Activated CD4-positive, alpha-beta T cell treated with anti-CD3 and anti-CD28 coated beads, Interleukin-2, amount 50 U/mL, for 48 hours (primary cell): ENCODE data around the gene POU2F2.
"Not testable (repeated sequence)": the region's sequence is repeated elsewhere in the genome, so short reads cannot be mapped to it uniquely, and the experiment has no call there.

Experiments used
- DNase-seq, 2 experiments: peaks; one replicate each; pipeline ENCODE4 v3.0.0-alpha.2; 2020

POU2F2 gene

DNA sequence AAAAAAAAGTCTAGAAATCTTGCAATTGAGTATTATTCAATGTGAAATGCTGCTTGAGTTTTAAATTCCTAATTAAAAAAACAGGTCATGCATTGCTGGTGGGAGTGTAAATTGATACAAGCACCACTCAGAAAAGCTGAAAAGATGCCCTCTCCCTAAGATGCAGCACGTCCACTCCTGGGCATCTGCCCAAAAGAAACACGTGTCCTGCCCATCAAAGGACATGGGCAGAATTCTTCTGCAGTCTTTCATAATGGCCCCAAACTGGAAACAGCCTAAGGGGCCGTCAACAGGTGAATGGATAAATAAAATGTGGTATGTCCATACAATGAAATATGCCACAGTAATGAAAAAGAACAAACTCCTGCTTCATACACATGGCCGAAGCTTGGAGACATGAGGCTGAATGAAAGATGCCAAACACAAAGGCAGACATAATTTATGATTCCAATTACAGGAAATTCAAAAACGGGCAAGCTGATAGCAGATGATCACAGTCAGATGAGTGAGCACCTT, 7.8 kb downstream of the POU2F2 start:
- no peak for DNase-seq

DNA sequence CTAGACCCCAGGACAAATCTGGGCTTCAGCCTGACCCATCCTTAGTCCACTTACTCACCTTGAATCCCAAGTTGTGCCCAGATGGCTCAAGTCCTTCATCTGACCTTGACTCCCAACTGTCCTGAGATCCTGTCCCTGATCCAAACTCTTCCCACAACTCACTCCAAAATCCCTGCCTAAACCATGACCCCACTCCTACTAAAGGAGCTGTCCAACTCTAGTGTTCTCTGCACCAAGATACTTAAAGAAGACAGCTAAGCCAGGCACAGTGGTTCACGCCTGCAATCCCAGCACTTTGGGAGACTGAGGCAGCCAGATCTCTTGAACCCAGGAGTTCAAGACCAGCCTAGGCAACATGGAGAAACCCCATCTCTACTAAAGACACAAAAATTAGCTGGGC, 8.5 kb downstream of the POU2F2 start:
- DNase-seq = no peak

DNA sequence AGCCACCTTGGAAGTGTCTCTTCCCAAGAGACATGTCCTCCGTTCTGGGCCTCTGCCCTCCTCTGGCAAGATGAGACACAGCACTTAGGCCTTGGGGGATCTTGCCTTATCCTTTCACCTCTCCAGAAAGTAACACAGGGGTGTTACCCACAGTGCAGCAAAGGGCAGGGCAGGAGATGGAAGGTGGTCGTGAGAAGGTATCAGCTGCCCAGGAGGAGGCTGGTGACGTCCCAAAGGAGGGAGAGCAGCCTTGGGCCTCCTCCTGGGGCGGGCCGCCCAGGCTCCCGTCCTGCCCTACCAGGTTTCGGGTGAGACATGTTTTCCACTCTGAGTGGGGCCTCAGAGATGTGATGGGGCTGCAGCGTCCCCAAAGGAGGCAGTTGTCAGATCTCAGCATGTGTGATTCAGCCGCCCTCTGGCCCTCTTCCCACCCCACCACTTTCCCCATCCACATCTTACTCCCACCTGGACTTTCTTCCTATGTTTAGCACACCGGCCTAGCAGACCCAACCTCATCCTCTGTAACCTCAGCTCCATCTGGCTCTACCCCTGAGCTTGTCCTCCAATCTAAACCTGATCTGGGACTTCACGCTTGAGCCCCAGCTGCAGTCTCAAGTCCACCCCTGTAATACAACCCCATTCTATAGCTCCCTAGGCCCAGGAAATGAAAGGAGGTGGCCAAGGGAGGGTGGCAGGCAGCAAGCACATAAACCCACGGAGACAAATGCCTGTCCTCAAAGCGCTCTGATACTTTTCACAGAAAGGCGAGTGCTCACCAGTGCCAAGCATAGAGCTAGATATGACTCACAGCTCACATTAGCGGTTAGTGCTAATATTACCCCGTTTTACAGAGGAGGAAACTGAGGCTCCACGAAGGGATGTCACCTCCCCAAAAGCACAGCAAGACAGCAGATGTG, 9.3 kb downstream of the POU2F2 start:
- peak; percentile 80 to 87 for DNase-seq

GRCh38 chr19:42121656-42122069, 10.6 kb downstream of the POU2F2 start:
- peak; percentile 90 to 93 for DNase-seq

DNA sequence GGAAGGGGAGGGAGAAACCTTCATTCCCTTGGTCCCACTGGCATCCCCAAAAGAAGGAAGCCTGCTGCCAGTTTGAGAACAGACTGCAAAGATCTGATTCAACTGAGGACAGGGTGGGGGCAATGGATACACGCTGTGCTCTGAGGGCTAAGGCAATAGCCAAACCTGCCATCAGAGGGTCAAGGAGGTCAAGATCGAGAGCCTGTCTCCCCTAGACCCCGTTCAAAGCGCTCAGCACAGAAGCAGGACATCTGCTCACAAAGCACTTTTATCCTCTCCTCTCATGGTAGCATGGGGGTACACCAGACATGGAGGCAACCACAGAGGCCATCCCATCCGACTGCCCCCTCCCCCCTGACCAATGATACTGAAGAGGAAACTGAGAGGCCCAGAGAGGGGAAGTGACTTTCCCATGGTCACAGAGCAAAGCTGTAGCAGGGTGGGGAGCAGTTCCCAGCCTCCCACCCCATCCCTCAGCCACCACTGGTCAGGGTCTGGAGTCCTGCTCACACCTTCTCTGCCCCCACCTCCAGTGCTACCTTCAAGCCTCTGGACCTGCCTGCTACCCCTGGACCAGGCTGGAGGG, 11.1 kb downstream of the POU2F2 start:
- DNase-seq = peak in 1 of 2 experiments; percentile 45

DNA sequence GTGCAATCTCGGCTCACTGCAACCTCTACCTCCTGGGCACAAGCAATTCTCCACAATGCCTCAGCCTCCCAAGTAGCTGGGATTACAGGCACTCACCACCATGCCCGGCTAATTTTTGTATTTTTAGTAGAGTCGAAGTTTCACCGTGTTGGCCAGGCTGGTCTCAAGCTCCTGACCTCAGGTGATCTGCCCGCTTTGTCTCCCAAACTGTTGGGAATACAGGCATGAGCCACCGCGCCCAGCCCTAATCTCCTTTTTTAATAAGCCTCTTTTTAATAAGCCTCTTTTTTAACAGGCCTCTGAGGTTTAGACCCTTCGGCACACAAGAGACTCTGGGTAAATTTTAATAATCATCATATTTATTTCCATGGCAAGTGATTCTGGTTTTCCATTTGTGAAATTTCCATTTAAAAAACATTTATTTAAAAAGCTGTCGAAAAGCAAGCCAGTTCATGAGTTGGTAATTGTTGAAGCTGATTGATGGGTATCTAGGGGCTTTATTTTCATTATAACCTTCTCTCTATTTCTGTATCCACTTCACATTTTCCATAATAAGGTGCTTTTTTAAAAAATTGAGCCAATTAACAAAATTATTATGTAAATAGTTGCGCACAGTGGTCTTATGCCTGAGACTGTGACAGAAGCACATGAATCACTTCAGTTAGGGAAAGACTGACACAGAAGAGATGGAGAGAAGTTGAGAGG, 11.8 kb downstream of the POU2F2 start:
- no peak for DNase-seq

GRCh38 chr19:42117076-42117475, 15.2 kb downstream of the POU2F2 start:
- DNase-seq = no peak

DNA sequence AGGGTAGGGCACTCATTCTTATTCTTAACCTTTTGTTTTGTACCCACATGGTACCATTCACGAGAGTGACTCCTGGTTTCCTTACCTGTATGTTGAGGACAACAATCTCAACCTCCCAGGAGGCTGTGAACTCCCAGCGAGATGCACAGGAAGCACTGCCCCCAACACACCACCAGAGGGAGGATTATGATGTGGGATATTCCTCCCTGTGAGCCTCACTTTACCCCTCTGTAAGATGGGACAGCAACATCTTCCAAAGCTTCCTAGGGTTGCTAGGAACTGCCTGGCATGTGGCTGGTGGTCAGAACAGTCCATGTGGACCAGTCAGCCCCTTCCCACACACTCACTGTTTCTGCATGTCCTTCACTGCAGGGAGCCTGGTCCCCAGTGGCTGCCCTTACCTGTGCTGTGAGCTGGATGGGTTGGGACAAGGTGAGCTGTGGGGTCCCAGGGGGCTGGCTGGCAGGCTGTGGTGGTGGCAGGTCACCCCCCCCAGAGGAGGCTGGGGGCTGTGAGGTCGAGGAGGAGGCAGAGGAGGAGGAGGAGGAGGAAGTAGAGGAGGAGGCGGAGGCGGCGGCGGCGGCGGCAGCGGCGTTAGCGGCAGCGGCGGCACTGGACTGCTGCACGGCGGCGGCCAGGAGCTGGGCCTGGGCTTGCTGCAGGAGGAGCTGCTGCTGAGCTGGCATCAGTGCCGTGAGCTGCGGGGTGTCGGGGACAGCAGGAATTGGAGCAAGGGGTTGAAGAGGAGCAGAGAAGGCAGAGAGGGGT, 15.8 kb downstream of the POU2F2 start:
- no peak for DNase-seq

GRCh38 chr19:42115705-42116104, 16.5 kb downstream of the POU2F2 start:
- DNase-seq = no peak

DNA sequence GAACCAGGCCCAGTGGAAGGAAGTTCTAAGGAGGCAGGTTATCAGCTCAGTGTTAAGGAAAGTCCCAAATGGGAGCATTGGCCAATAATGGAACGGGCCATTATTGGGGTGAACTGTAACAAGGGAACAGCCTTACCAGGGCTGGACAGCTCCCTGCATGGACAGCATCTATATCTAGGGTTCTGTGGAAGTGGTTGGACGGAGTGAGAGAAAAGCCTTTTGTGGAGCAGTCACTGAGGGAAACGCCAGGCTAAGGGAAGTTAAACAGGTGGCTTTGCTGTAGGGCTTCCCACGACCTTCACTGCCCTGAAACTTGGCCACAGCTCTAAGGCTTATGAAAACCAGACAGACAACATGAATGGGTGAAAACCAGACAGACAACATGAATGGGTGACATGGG, 17.0 kb downstream of the POU2F2 start:
- DNase-seq = no peak

- DNase-seq = no peak
Observed at GRCh38 chr19:42114412-42114811, 17.8 kb downstream of the POU2F2 start.

GRCh38 chr19:42113641-42114348, 18.5 kb downstream of the POU2F2 start:
- no peak for DNase-seq

GRCh38 chr19:42111811-42112210, 20.4 kb downstream of the POU2F2 start:
- no peak for DNase-seq

DNA sequence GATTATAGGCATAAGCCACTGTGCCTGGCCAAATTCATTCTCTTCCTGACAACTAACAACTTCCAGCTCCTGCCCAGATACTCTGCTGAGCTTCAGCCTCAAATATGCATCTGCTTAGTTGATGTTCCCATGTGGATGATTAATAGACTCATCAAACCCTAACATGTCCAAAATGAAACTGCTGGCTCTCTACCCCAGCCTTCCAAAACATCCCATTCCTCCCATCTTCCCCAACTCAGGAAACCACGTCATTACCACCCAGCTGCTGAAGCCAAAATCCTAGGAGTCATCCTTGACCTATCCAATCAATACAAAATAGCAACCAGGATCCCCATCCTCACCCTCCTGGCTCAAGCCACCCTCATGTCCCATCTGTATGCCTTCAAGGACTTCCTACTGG, 20.9 kb downstream of the POU2F2 start:
- DNase-seq = no peak

- DNase-seq = no peak
Observed at GRCh38 chr19:42110658-42111057, 21.6 kb downstream of the POU2F2 start.

DNA sequence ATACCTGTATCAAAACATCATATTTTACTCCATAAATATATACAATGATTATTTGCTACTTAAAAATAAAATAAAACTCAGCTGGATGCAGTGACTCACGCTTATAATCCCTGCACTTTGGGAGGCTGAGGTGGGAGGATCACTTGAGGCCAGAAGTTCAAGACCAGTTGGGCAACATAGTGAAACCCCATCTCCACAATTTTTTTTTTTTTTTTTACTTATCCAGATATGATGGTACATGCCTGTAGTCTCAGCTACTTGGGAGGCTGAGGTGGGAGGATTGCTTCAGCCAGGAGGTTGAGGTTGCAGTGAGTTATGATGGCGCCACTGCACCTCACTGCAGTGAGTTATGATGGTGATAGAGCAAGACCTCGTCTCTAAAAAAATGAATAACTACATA, 22.4 kb downstream of the POU2F2 start:
- DNase-seq = no peak

- DNase-seq = peak; percentile 92 to 94
Observed at GRCh38 chr19:42108527-42109389, 23.5 kb downstream of the POU2F2 start.

- DNase-seq = no peak
Observed at GRCh38 chr19:42105368-42105767, 26.9 kb downstream of the POU2F2 start.

GRCh38 chr19:42102877-42103276, 29.4 kb downstream of the POU2F2 start:
- no peak for DNase-seq

GRCh38 chr19:42100241-42100640, 32.0 kb downstream of the POU2F2 start:
- DNase-seq = not testable (repeated sequence)

- no peak for DNase-seq
Observed at GRCh38 chr19:42099336-42099925, 32.8 kb downstream of the POU2F2 start.
